HepG2 (cell line): ENCODE data around the gene GJC1. TPM values are rescaled to one million over a fixed set of nuclear protein-coding genes. Genes with fewer than 3 reads are reported as not detected.

ENCODE experiments used
- CENPX ChIP-seq: sonication (generic); formaldehyde crosslinking; IDR thresholded peaks from 2 replicates; pipeline ENCODE4 v1.9.0; 2021; ENCODE audit warnings: mild to moderate bottlenecking, missing genetic modification reagents, moderate library complexity
- DZIP1 ChIP-seq: sonication (generic); formaldehyde crosslinking; IDR thresholded peaks from 2 replicates; pipeline ENCODE4 v1.5.0; 2020; ENCODE audit warnings: mild to moderate bottlenecking, missing genetic modification reagents
- GABPB1 ChIP-seq: IDR thresholded peaks from 2 replicates; pipeline ENCODE4 v1.6.1; 2016; ENCODE audit warnings: mild to moderate bottlenecking, missing genetic modification reagents, moderate library complexity, missing compliant biosample characterization
- NCOA1 ChIP-seq: sonication (generic); formaldehyde crosslinking; IDR thresholded peaks from 2 replicates; pipeline ENCODE4 v1.9.0; 2021; ENCODE audit warnings: missing genetic modification reagents
- RXRA ChIP-seq: sonication (generic); formaldehyde crosslinking; IDR thresholded peaks from 2 replicates; pipeline ENCODE4 v1.5.1; 2020; ENCODE audit warnings: missing genetic modification reagents
- TFDP2 ChIP-seq: sonication (generic); formaldehyde crosslinking; IDR thresholded peaks from 2 replicates; pipeline ENCODE4 v1.4.0; 2020; ENCODE audit warnings: missing genetic modification reagents
- ZBTB10 ChIP-seq: sonication (generic); formaldehyde crosslinking; IDR thresholded peaks from 2 replicates; pipeline ENCODE4 v1.4.0; 2020; ENCODE audit warnings: missing genetic modification reagents, borderline replicate concordance
- ZC3H4 ChIP-seq: sonication (generic); formaldehyde crosslinking; IDR thresholded peaks from 2 replicates; pipeline ENCODE4 v1.4.0; 2020; ENCODE audit warnings: missing genetic modification reagents, borderline replicate concordance
- ZFP62 ChIP-seq: sonication (generic); formaldehyde crosslinking; IDR thresholded peaks from 2 replicates; pipeline ENCODE4 v1.4.0; 2020; ENCODE audit warnings: missing genetic modification reagents
- ZNF101 ChIP-seq: sonication (generic); formaldehyde crosslinking; IDR thresholded peaks from 2 replicates; pipeline ENCODE4 v1.4.0; 2020; ENCODE audit warnings: mild to moderate bottlenecking, low read depth, missing genetic modification reagents, borderline replicate concordance
- ZNF121 ChIP-seq: sonication (generic); formaldehyde crosslinking; IDR thresholded peaks from 2 replicates; pipeline ENCODE4 v1.5.0; 2020; ENCODE audit warnings: mild to moderate bottlenecking, missing genetic modification reagents
- ZNF281 ChIP-seq: sonication (generic); formaldehyde crosslinking; IDR thresholded peaks from 2 replicates; pipeline ENCODE4 v1.4.0; 2020; ENCODE audit warnings: missing genetic modification reagents, borderline replicate concordance
- ZNF460 ChIP-seq: sonication (generic); formaldehyde crosslinking; IDR thresholded peaks from 2 replicates; pipeline ENCODE4 v1.5.1; 2020; ENCODE audit warnings: missing genetic modification reagents, mild to moderate bottlenecking, borderline replicate concordance
- ZNF7 ChIP-seq: IDR thresholded peaks from 2 replicates; pipeline ENCODE4 v1.6.1; 2016; ENCODE audit warnings: missing biosample characterization, missing genetic modification reagents
- ZNF703 ChIP-seq: sonication (generic); formaldehyde crosslinking; IDR thresholded peaks from 2 replicates; pipeline ENCODE4 v1.5.1; 2020; ENCODE audit warnings: missing genetic modification reagents, mild to moderate bottlenecking, moderate library complexity, borderline replicate concordance
- ZSCAN21 ChIP-seq: sonication (generic); formaldehyde crosslinking; IDR thresholded peaks from 2 replicates; pipeline ENCODE4 v1.8.0; 2022; ENCODE audit warnings: mild to moderate bottlenecking, missing genetic modification reagents, moderate library complexity, borderline replicate concordance
- ZSCAN22 ChIP-seq: sonication (generic); formaldehyde crosslinking; IDR thresholded peaks from 2 replicates; pipeline ENCODE4 v1.4.0; 2020; ENCODE audit warnings: mild to moderate bottlenecking, missing genetic modification reagents
- polyA plus RNA-seq, 8 experiments: library from polyadenylated mRNA; depleted of rRNA in 3 of 8; stranded (reverse) in 7 of 8; unstranded in 1 of 8; fragments of >200 nt; fragmentation: Illumina TruSeq in 4 of 8; extraction: Trizol in 4 of 8; gene quantifications; 2 replicates each; pipeline versions ENCODE4 v1.2.1 to v1.2.3, GENCODE V29; 2011 to 2016; ENCODE audit warnings: low read depth in 4 of 8, missing spikeins in 1 of 8, mixed read lengths in 1 of 8; ENCODE audit not compliant: insufficient read depth in 1 of 8
- total RNA-seq, 5 experiments: library from RNA; depleted of rRNA; stranded (reverse); fragments of >200 nt; fragmentation: Illumina TruSeq; extraction: Trizol; gene quantifications; 2 replicates each; pipeline ENCODE4 v1.2.3, GENCODE V29; 2016; ENCODE audit warnings: low read depth in 1 of 5

GJC1 gene
- total and polyA plus RNA-seq, 2 of the 13 experiments (the other 11 are each of a cell fraction or from before 2014, with no cell fraction given) = 1.7 TPM

- TF ChIP-seq ZBTB10 (CRISPR knock-in tag) = no peak
- peak; percentile 52; the same call in 1 of the 2 replicates for TF ChIP-seq GABPB1 (CRISPR knock-in tag)
- TF ChIP-seq ZC3H4 (CRISPR knock-in tag) = no peak; the same call in 1 of the 2 replicates
- TF ChIP-seq ZNF460 = no peak
- TF ChIP-seq CENPX (CRISPR knock-in tag) = no peak
- TF ChIP-seq ZNF703 = no peak
- no peak for TF ChIP-seq RXRA (CRISPR knock-in tag)
- TF ChIP-seq ZFP62 = no peak
- no peak for TF ChIP-seq ZNF101 (CRISPR knock-in tag)
- TF ChIP-seq ZNF7 (CRISPR knock-in tag) = no peak
- TF ChIP-seq NCOA1 (CRISPR knock-in tag) = no peak
- TF ChIP-seq ZNF281 (CRISPR knock-in tag) = no peak
- TF ChIP-seq DZIP1 (CRISPR knock-in tag) = no peak
- TF ChIP-seq ZSCAN21 (CRISPR knock-in tag) = peak; percentile 83
- no peak for TF ChIP-seq ZNF121 (CRISPR knock-in tag)
- peak; percentile 75 for TF ChIP-seq TFDP2
- TF ChIP-seq ZSCAN22 (CRISPR knock-in tag) = 0 out of 2 replicates have a peak, but pooled peaks have one; percentile 31
These were observed 54.8 kb downstream of the GJC1 start (continued) for GRCh38 chr17:44775136-44775837.
